H1 (cell line): Measurements from ENCODE around the gene DNAJA3. TPM values are rescaled to one million over a fixed set of nuclear protein-coding genes. Genes with fewer than 3 reads are reported as not detected.

Experiments used
- CTCF ChIA-PET: fragments of 300-600 bp; sonication (Branson Sonifier 250); formaldehyde crosslinking; loops from one replicate; lab custom pipeline; 2021; ENCODE audit not compliant: partially characterized antibody; lab: Charles Lee
- POLR2A ChIA-PET: fragments of 300-600 bp; sonication (Branson Sonifier 250); formaldehyde crosslinking; loops from one replicate; lab custom pipeline; 2021; ENCODE audit warnings: inconsistent platforms; ENCODE audit not compliant: partially characterized antibody; lab: Charles Lee
- DNase-seq, 2 experiments: peaks; one replicate each; pipeline versions ENCODE4 v3.0.0 to v3.0.0-alpha.2; 2010 to 2022; ENCODE audit warnings: low spot score in 2 of 2, low read depth in 1 of 2, mixed read lengths in 1 of 2
- FAIRE-seq: peaks from 2 replicates; lab custom pipeline; 2011; peaks lifted over from hg19 to GRCh38; lab: Jason Lieb, UNC
- H2AFZ ChIP-seq: 2 replicates; pipeline ENCODE4 v1.8.1; 2012; ENCODE audit warnings: low read length, inconsistent platforms
- H2AK5ac ChIP-seq: 2 replicates; pipeline ENCODE4 v1.6.1; 2013; ENCODE audit warnings: low read depth, low read length
- H2BK120ac ChIP-seq: replicated peaks from 2 replicates; pipeline ENCODE3; 2013; ENCODE audit warnings: low read depth, low read length, inconsistent platforms
- H2BK12ac ChIP-seq: 2 replicates; pipeline ENCODE4 v1.6.1; 2013; ENCODE audit warnings: low read depth, low read length
- H2BK15ac ChIP-seq: 2 replicates; pipeline ENCODE4 v1.6.1; 2013; ENCODE audit warnings: low read length
- H2BK20ac ChIP-seq: 2 replicates; pipeline ENCODE4 v1.6.1; 2013; ENCODE audit warnings: low read length
- H2BK5ac ChIP-seq: 2 replicates; pipeline ENCODE4 v1.6.1; 2013; ENCODE audit warnings: low read depth, low read length
- H3K14ac ChIP-seq: 2 replicates; pipeline ENCODE4 v1.6.1; 2013; ENCODE audit warnings: inconsistent platforms; ENCODE audit not compliant: insufficient read length
- H3K18ac ChIP-seq: 2 replicates; pipeline ENCODE4 v1.6.1; 2013; ENCODE audit warnings: low read length; ENCODE audit errors: extremely low read depth
- H3K23ac ChIP-seq: 2 replicates; pipeline ENCODE4 v1.6.1; 2013; ENCODE audit warnings: inconsistent platforms; ENCODE audit not compliant: insufficient read length
- H3K23me2 ChIP-seq: 2 replicates; pipeline ENCODE4 v1.6.1; 2013; ENCODE audit warnings: low read depth, low read length
- H3K27ac ChIP-seq: 2 replicates; pipeline ENCODE4 v1.6.1; 2011; ENCODE audit warnings: low read depth, low read length, inconsistent platforms
- H3K27me3 ChIP-seq, 4 experiments: replicated peaks in 1 of 4; 1 replicate in 1 of 4; 2 replicates in 3 of 4; pipeline versions ENCODE4 v1.6.1 to v1.8.1; 2011 to 2013; ENCODE audit warnings: low read length in 3 of 4, mild to moderate bottlenecking in 3 of 4, inconsistent platforms in 2 of 4, mixed read lengths in 2 of 4, moderate library complexity in 1 of 4; ENCODE audit not compliant: control insufficient read depth in 3 of 4, insufficient read depth in 3 of 4; ENCODE audit errors: extremely low read depth in 1 of 4
- H3K36me3 ChIP-seq, 4 experiments: 2 replicates each; pipeline versions ENCODE4 v1.6.1 to v1.8.1; 2011 to 2013; ENCODE audit warnings: mild to moderate bottlenecking in 4 of 4, low read length in 3 of 4, moderate library complexity in 2 of 4, control low read depth in 1 of 4, inconsistent platforms in 1 of 4; ENCODE audit not compliant: insufficient read depth in 4 of 4, control insufficient read depth in 2 of 4
- H3K4ac ChIP-seq: replicated peaks from 2 replicates; pipeline ENCODE3; 2013; ENCODE audit warnings: low read length, low read depth, mixed read lengths, inconsistent platforms; ENCODE audit not compliant: insufficient read length
- H3K4me1 ChIP-seq, 4 experiments: replicated peaks in 1 of 4; 1 replicate in 1 of 4; 2 replicates in 3 of 4; pipeline versions ENCODE4 v1.6.1 to v1.8.1; 2011 to 2013; ENCODE audit warnings: low read length in 3 of 4, inconsistent platforms in 2 of 4, mixed read lengths in 1 of 4; ENCODE audit not compliant: insufficient read depth in 4 of 4, control insufficient read depth in 3 of 4
- H3K4me2 ChIP-seq, 2 experiments: 2 replicates each; pipeline versions ENCODE4 v1.6.1 to v1.8.1; 2011 to 2013; ENCODE audit warnings: low read depth in 2 of 2, low read length in 2 of 2, control low read depth in 1 of 2, inconsistent platforms in 1 of 2, mild to moderate bottlenecking in 1 of 2; ENCODE audit not compliant: insufficient read depth in 1 of 2
- H3K4me3 ChIP-seq, 4 experiments: fragments of 200-600, 300-600 bp in 1 of 4; sonication (generic), shearing (Covaris generic), sonication (Bioruptor Twin) in 1 of 4; 2 replicates each; pipeline versions ENCODE4 v1.5.1 to v1.8.1; 2011 to 2016; ENCODE audit warnings: low read length in 4 of 4, low read depth in 3 of 4, control low read depth in 2 of 4, inconsistent platforms in 2 of 4, mild to moderate bottlenecking in 2 of 4, mixed read lengths in 1 of 4, moderate library complexity in 1 of 4; ENCODE audit not compliant: insufficient read depth in 2 of 4; ENCODE audit errors: extremely low read depth in 1 of 4
- H3K56ac ChIP-seq: replicated peaks from 2 replicates; pipeline ENCODE3; 2013; ENCODE audit warnings: low read depth, mild to moderate bottlenecking, mixed read lengths, low read length, inconsistent platforms; ENCODE audit not compliant: insufficient read length
- H3K79me1 ChIP-seq: 2 replicates; pipeline ENCODE4 v1.6.1; 2013; ENCODE audit warnings: low read depth, low read length, control low read depth
- H3K79me2 ChIP-seq, 2 experiments: 2 replicates each; pipeline versions ENCODE4 v1.6.1 to v1.8.1; 2012 to 2013; ENCODE audit warnings: low read length in 2 of 2, mild to moderate bottlenecking in 2 of 2, inconsistent platforms in 1 of 2; ENCODE audit not compliant: insufficient read depth in 2 of 2, control insufficient read depth in 1 of 2
- H3K9ac ChIP-seq, 4 experiments: replicated peaks in 1 of 4; 1 replicate in 1 of 4; 2 replicates in 3 of 4; pipeline versions ENCODE4 v1.6.1 to v1.8.1; 2011 to 2013; ENCODE audit warnings: low read depth in 3 of 4, low read length in 3 of 4, control low read depth in 2 of 4, mild to moderate bottlenecking in 2 of 4, moderate library complexity in 2 of 4, inconsistent platforms in 1 of 4; ENCODE audit errors: extremely low read depth in 1 of 4
- H3K9me3 ChIP-seq, 2 experiments: 2 replicates each; pipeline versions ENCODE4 v1.6.1 to v1.8.1; 2012 to 2013; ENCODE audit warnings: mild to moderate bottlenecking in 2 of 2, moderate library complexity in 2 of 2, control low read depth in 1 of 2, inconsistent platforms in 1 of 2, low read depth in 1 of 2, low read length in 1 of 2, mixed read lengths in 1 of 2; ENCODE audit not compliant: insufficient read depth in 2 of 2
- H4K20me1 ChIP-seq, 2 experiments: replicated peaks in 1 of 2; 2 replicates each; pipeline versions ENCODE3 to v1.8.1; 2011 to 2013; ENCODE audit warnings: inconsistent platforms in 2 of 2, low read length in 2 of 2, mild to moderate bottlenecking in 1 of 2; ENCODE audit not compliant: insufficient read depth in 2 of 2, control insufficient read depth in 1 of 2
- H4K5ac ChIP-seq: 2 replicates; pipeline ENCODE4 v1.6.1; 2013; ENCODE audit warnings: low read length, low read depth, mixed read lengths, inconsistent platforms; ENCODE audit not compliant: insufficient read length
- H4K8ac ChIP-seq: 2 replicates; pipeline ENCODE4 v1.8.0; 2013; ENCODE audit warnings: mild to moderate bottlenecking, moderate library complexity, low read length, inconsistent platforms; ENCODE audit not compliant: insufficient read depth; ENCODE audit errors: extremely low read depth
- H4K91ac ChIP-seq: replicated peaks from 2 replicates; pipeline ENCODE3; 2013; ENCODE audit warnings: low read length, mixed read lengths, inconsistent platforms; ENCODE audit not compliant: insufficient read length
- WGBS, 2 experiments: shearing (Covaris generic) in 1 of 2; methylation state at CpG; one replicate each; pipeline versions ENCODE4 v1.1.6 to v1.1.7; 2013 to 2015; ENCODE audit warnings: low lambda C conversion rate in 2 of 2, mixed read lengths in 2 of 2, inconsistent platforms in 1 of 2, low coverage in 1 of 2, missing lambda C conversion rate in 1 of 2; ENCODE audit not compliant: insufficient replicate concordance in 2 of 2, insufficient coverage in 1 of 2, insufficient read length in 1 of 2; ENCODE audit errors: extremely low coverage in 1 of 2, missing lambda C conversion rate in 1 of 2; 5-methylcytosine and 5-hydroxymethylcytosine counted together
- polyA plus RNA-seq, 7 experiments: library from polyadenylated mRNA; depleted of rRNA in 3 of 7; stranded (reverse) in 5 of 7; unstranded in 2 of 7; fragments of >200 nt in 5 of 7; fragments of 200-250 nt in 2 of 7; gene quantifications; 1 replicate in 5 of 7; 2 replicates in 1 of 7; 4 replicates in 1 of 7; pipeline versions ENCODE4 v1.2.1 to v1.2.3, GENCODE V29; 2011 to 2013; ENCODE audit warnings: missing spikeins in 2 of 7, mixed read lengths in 2 of 7
- total RNA-seq: library from RNA; stranded (reverse); fragmentation: NEBNext Ultra II Directional; extraction: Animal tissue kit (Norgen Biotek cat#: 25700); gene quantifications from 2 replicates; pipeline ENCODE4 v1.2.1, GENCODE V29; 2021

DNAJA3 gene
- total and polyA plus RNA-seq, 2 of the 8 experiments (the other 6 are each of a cell fraction or from before 2014, with no cell fraction given), result 37.3 to 59.1 TPM

DNA sequence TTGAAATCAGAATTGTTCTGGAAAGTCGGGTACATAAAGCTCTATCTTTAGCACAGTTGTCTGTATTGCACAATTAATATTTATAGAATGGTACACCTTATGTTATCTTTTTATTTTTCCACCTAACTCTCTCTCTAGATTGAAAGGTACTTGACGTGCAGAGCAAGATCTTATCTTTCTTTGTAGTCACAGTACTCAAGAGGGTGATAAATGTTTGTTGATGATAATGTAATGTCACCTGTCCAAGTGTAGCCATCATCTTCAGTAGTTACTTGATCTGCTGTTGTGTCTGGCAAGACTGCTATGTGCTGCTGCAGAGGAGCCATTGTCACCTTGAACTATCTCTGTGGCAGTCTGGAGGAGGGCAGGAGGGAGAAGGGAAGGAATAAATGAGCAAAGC lies 55.9 kb downstream of the DNAJA3 start:
- H3K36me3 ChIP-seq, result 0 out of 8 replicates have a peak, but pooled peaks cover 0 to 3% (median 0%) of the 10 kb centered on the region in 4 experiments
- H3K27me3 ChIP-seq, result no peaks in the 10 kb centered on the region
- DNase-seq, result no peak
- H4K8ac ChIP-seq, result no peak overlapping the region
- H3K9me3 ChIP-seq, result no peaks in the 10 kb centered on the region
- no peak overlapping the region for H3K56ac ChIP-seq
- H3K23me2 ChIP-seq, result peaks cover 7% of the 10 kb centered on the region; the same call in 1 of the 2 replicates
- FAIRE-seq, result no peak
- no peak overlapping the region for H3K4me2 ChIP-seq
- no peak overlapping the region for H2AFZ ChIP-seq
- H2BK120ac ChIP-seq, result no peak overlapping the region
- no peak overlapping the region for H3K4ac ChIP-seq
- peaks cover 0 to 4% (median 3%) of the 10 kb centered on the region in 4 experiments; a peak in 5 of 7 replicates for H3K4me1 ChIP-seq
- H2BK12ac ChIP-seq, result no peak overlapping the region
- H3K23ac ChIP-seq, result no peak overlapping the region
- no peak overlapping the region for H2BK5ac ChIP-seq
- no peak overlapping the region for H3K4me3 ChIP-seq
- no peak overlapping the region for H3K9ac ChIP-seq
- 90% methylated on average over 2 of the region's 2 CpGs; no CpG with 5 or more reads in 1 of the 2 experiments for WGBS, 2 experiments
- no peak overlapping the region for H2AK5ac ChIP-seq
- peaks cover 2 to 4% of the 10 kb centered on the region in 2 experiments for H4K20me1 ChIP-seq
- H2BK20ac ChIP-seq, result no peak overlapping the region
- no peak overlapping the region for H3K18ac ChIP-seq
- POLR2A ChIA-PET, result interaction anchor here (0.9 kb wide), 1 partner anchor 116 kb away, joined by 3 read pairs; no protein-coding TSS in a partner anchor
- CTCF ChIA-PET, result interaction anchor here (1.8 kb wide), 1 partner anchor 67 kb away, joined by 5 read pairs; no protein-coding TSS in a partner anchor
- no peak overlapping the region for H2BK15ac ChIP-seq
- H4K5ac ChIP-seq, result no peak overlapping the region
- H3K27ac ChIP-seq, result no peak overlapping the region
- H4K91ac ChIP-seq, result no peak overlapping the region
- peaks cover 0 to 6% of the 10 kb centered on the region in 2 experiments; a peak in 2 of 4 replicates for H3K79me2 ChIP-seq
- H3K79me1 ChIP-seq, result 0 out of 2 replicates have a peak, but pooled peaks cover 2% of the 10 kb centered on the region
- H3K14ac ChIP-seq, result no peak overlapping the region
